ENCODE results near the gene DAPL1. TPM values are rescaled to one million over a fixed set of nuclear protein-coding genes. Genes with fewer than 3 reads are reported as not detected.
"Not testable (repeated sequence)": the region's sequence is repeated elsewhere in the genome, so short reads cannot be mapped to it uniquely, and the experiment has no call there.

DAPL1 gene
- total RNA-seq, 1 donor from 2014 or later, result not detected

DNA sequence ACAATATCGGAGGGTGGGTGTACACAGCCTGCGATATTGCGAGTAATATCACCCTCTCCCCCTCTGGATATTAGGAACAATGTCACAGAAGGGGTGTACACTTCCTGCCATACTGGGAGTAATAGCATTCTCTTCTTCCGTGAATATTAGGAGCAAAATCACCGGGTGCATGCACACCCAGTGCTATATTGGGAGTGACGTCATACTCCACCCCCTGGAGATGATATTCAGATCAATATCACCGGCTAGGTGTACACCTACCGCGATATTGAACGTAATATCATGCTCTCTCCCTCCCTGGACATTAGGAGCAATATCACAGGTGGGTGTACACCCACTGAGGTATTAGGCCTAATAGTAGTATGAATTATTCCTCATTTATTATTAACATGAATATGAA, 70.4 kb downstream of the DAPL1 start:
- H3K4me3 ChIP-seq (ENCODE audit: low read length in 3 of 3); H3K27me3 ChIP-seq (ENCODE audit: control insufficient read depth in 3 of 3, insufficient read depth in 3 of 3, low read length in 3 of 3); H3K36me3 ChIP-seq (ENCODE audit: control insufficient read depth in 3 of 3, insufficient read depth in 3 of 3, low read length in 3 of 3); H3K4me1 ChIP-seq (ENCODE audit: control insufficient read depth in 3 of 3, insufficient read depth in 3 of 3, low read length in 3 of 3); H3K27ac ChIP-seq (ENCODE audit: low read depth, low read length); H3K9me3 ChIP-seq (ENCODE audit: control insufficient read depth in 3 of 3, low read length in 3 of 3); H3K9ac ChIP-seq (ENCODE audit: low read depth in 1 of 3, low read length in 3 of 3): not testable (repeated sequence)

Other genes with a start within 250 kb of the DAPL1 start
- 38.1 TPM for gene TANC1, start 173.3 kb downstream of the DAPL1 start, total RNA-seq

All from skeletal muscle tissue (tissue), 4 donors.